HepG2 (cell line): Measurements from ENCODE around the gene C9orf50.

ENCODE experiments used
- CBFB ChIP-seq: sonication (generic); formaldehyde crosslinking; IDR thresholded peaks from 2 replicates; pipeline ENCODE4 v1.4.0; 2020; ENCODE audit warnings: missing genetic modification reagents
- HDAC2 ChIP-seq: sonication (generic); formaldehyde crosslinking; IDR thresholded peaks from 2 replicates; pipeline ENCODE4 v1.4.0; 2020; ENCODE audit warnings: missing genetic modification reagents
- POLR2A ChIP-seq, 2 experiments: IDR thresholded peaks; 2 replicates each; pipeline ENCODE4 v1.6.1; 2011; ENCODE audit warnings: low read depth in 2 of 2, low read length in 2 of 2, mild to moderate bottlenecking in 1 of 2, moderate library complexity in 1 of 2; ENCODE audit not compliant: insufficient read depth in 1 of 2
- POLR2AphosphoS2 ChIP-seq: IDR thresholded peaks from 2 replicates; pipeline ENCODE4 v1.6.1; 2011; ENCODE audit warnings: low read depth, low read length, improper control_type of control experiment
- RORA ChIP-seq: sonication (generic); formaldehyde crosslinking; IDR thresholded peaks from 2 replicates; pipeline ENCODE4 v1.5.0; 2020; ENCODE audit warnings: mild to moderate bottlenecking, missing genetic modification reagents, moderate library complexity
- SMAD9 ChIP-seq: sonication (generic); formaldehyde crosslinking; IDR thresholded peaks from 2 replicates; pipeline ENCODE4 v1.5.1; 2020; ENCODE audit warnings: mild to moderate bottlenecking, missing genetic modification reagents
- TCF7 ChIP-seq: sonication (generic); IDR thresholded peaks from 2 replicates; pipeline ENCODE4 v1.6.1; 2016; ENCODE audit warnings: antibody characterized with exemption, low read depth
- ZNF33A ChIP-seq: sonication (generic); formaldehyde crosslinking; IDR thresholded peaks from 2 replicates; pipeline ENCODE4 v1.5.1; 2020; ENCODE audit warnings: missing genetic modification reagents, mild to moderate bottlenecking, moderate library complexity, borderline replicate concordance
- TF ChIP-seq, protein P1 (sequence below): IDR thresholded peaks from 2 replicates; pipeline ENCODE4 v1.6.1; 2016; ENCODE audit warnings: mild to moderate bottlenecking, missing biosample characterization, missing genetic modification reagents
- TF ChIP-seq, protein P2 (sequence below): sonication (generic); formaldehyde crosslinking; IDR thresholded peaks from 2 replicates; pipeline ENCODE4 v1.4.0; 2020; ENCODE audit warnings: missing genetic modification reagents, mild to moderate bottlenecking, borderline replicate concordance
- TF ChIP-seq, protein P3 (sequence below): sonication (generic); formaldehyde crosslinking; conservative IDR thresholded peaks from 2 replicates; pipeline ENCODE4 v1.4.0; 2020; ENCODE audit warnings: missing genetic modification reagents
- TF ChIP-seq, protein P4 (sequence below): sonication (generic); formaldehyde crosslinking; conservative IDR thresholded peaks from 2 replicates; pipeline ENCODE4 v1.4.0; 2020; ENCODE audit warnings: missing genetic modification reagents

DNA sequence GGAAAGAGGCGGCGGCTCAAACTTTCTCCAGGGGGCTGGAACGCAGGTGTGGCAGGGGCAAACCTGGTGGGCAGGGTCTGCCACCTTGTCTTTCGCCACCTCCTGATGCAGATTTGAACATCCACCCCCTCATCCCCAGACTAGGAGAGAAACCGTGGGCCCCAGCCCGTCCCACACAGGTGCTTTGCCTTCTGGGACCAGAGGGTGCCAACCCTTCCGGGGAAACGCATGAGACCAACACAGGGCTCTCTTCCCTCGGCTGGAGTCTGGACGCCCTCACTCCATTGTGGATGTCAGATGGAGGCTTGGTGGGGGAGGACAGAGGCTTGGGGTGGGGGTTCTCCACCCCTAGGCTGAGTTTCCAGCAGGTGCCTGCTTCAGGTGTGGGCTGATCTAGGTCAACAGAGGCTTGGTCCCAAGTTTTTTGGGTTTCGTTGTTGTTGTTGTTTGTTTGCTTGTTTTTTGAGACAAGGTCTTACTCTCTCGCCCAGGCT lies 9.5 kb downstream of the C9orf50 start:
- TF ChIP-seq POLR2AphosphoS2 (no peak), ZNF33A (CRISPR knock-in tag) (no peak), SMAD9 (CRISPR knock-in tag) (no peak), TCF7 (no peak), RORA (CRISPR knock-in tag) (no peak), CBFB (no peak), HDAC2 (CRISPR knock-in tag) (no peak), POLR2A (IDR thresholded peaks at IDR 0.05; ENCODE audit: insufficient read depth in 1 of 2, low read depth in 2 of 2, low read length in 2 of 2) (no peak)
- TF ChIP-seq, protein P1, sequence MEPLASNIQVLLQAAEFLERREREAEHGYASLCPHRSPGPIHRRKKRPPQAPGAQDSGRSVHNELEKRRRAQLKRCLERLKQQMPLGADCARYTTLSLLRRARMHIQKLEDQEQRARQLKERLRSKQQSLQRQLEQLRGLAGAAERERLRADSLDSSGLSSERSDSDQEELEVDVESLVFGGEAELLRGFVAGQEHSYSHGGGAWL (CRISPR knock-in tag) = no peak
- TF ChIP-seq, protein P2, sequence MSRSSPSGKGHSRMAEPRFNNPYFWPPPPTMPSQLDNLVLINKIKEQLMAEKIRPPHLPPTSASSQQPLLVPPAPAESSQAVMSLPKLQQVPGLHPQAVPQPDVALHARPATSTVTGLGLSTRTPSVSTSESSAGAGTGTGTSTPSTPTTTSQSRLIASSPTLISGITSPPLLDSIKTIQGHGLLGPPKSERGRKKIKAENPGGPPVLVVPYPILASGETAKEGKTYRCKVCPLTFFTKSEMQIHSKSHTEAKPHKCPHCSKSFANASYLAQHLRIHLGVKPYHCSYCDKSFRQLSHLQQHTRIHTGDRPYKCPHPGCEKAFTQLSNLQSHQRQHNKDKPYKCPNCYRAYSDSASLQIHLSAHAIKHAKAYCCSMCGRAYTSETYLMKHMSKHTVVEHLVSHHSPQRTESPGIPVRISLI (CRISPR knock-in tag) = no peak
- TF ChIP-seq, protein P3, sequence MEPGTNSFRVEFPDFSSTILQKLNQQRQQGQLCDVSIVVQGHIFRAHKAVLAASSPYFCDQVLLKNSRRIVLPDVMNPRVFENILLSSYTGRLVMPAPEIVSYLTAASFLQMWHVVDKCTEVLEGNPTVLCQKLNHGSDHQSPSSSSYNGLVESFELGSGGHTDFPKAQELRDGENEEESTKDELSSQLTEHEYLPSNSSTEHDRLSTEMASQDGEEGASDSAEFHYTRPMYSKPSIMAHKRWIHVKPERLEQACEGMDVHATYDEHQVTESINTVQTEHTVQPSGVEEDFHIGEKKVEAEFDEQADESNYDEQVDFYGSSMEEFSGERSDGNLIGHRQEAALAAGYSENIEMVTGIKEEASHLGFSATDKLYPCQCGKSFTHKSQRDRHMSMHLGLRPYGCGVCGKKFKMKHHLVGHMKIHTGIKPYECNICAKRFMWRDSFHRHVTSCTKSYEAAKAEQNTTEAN (CRISPR knock-in tag) = no peak
- TF ChIP-seq, protein P4, sequence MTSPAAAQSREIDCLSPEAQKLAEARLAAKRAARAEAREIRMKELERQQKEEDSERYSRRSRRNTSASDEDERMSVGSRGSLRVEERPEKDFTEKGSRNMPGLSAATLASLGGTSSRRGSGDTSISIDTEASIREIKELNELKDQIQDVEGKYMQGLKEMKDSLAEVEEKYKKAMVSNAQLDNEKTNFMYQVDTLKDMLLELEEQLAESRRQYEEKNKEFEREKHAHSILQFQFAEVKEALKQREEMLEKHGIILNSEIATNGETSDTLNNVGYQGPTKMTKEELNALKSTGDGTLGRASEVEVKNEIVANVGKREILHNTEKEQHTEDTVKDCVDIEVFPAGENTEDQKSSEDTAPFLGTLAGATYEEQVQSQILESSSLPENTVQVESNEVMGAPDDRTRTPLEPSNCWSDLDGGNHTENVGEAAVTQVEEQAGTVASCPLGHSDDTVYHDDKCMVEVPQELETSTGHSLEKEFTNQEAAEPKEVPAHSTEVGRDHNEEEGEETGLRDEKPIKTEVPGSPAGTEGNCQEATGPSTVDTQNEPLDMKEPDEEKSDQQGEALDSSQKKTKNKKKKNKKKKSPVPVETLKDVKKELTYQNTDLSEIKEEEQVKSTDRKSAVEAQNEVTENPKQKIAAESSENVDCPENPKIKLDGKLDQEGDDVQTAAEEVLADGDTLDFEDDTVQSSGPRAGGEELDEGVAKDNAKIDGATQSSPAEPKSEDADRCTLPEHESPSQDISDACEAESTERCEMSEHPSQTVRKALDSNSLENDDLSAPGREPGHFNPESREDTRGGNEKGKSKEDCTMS (CRISPR knock-in tag) = no peak
